IPS-18a (cell line): ENCODE data around the gene TMEM9.

Experiments
- H3K27ac ChIP-seq: one replicate; pipeline ENCODE4 v1.5.1; 2013; ENCODE audit warnings: low read length
- H3K27me3 ChIP-seq: one replicate; pipeline ENCODE4 v1.6.1; 2013; ENCODE audit warnings: mild to moderate bottlenecking, low read length; ENCODE audit not compliant: control insufficient read depth, insufficient read depth
- H3K36me3 ChIP-seq: one replicate; pipeline ENCODE4 v1.6.1; 2013; ENCODE audit warnings: low read depth, low read length; ENCODE audit not compliant: control insufficient read depth
- H3K4me1 ChIP-seq: one replicate; pipeline ENCODE4 v1.6.1; 2013; ENCODE audit warnings: low read depth, low read length; ENCODE audit not compliant: control insufficient read depth
- H3K4me3 ChIP-seq: one replicate; pipeline ENCODE4 v1.5.1; 2013; ENCODE audit warnings: low read length
- H3K9ac ChIP-seq: one replicate; pipeline ENCODE4 v1.6.1; 2013; ENCODE audit warnings: mild to moderate bottlenecking, low read length, moderate library complexity
- H3K9me3 ChIP-seq: one replicate; pipeline ENCODE4 v1.6.1; 2013; ENCODE audit warnings: low read depth, low read length; ENCODE audit not compliant: control insufficient read depth

Gene TMEM9

DNA sequence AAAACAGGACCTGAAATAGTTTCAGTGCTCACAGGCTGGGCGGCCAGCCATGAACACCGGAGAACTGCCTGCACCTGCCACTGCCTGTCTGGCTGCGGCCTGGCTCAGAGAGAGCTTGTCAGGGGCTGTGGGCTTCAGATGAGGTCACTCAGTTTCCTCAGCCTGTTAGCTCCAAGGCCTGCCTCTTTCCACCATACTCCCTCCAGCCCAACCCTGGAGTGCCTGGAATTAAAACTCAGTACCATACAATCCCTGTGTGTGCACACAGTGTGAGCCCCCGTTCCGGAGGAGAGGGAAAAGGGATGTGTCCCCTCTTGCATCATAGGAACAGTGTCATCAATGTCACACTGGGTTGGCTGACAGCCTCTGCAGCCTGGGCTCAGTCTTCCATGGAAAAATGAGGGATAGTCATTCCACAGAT, 58.2 kb downstream of the TMEM9 start:
- H3K4me1 ChIP-seq, result no peaks in the 10 kb centered on the region
- no peak overlapping the region for H3K27ac ChIP-seq
- no peaks in the 10 kb centered on the region for H3K27me3 ChIP-seq
- no peak overlapping the region for H3K4me3 ChIP-seq
- no peaks in the 10 kb centered on the region for H3K36me3 ChIP-seq
- no peak overlapping the region for H3K9ac ChIP-seq
- H3K9me3 ChIP-seq, result no peaks in the 10 kb centered on the region

DNA sequence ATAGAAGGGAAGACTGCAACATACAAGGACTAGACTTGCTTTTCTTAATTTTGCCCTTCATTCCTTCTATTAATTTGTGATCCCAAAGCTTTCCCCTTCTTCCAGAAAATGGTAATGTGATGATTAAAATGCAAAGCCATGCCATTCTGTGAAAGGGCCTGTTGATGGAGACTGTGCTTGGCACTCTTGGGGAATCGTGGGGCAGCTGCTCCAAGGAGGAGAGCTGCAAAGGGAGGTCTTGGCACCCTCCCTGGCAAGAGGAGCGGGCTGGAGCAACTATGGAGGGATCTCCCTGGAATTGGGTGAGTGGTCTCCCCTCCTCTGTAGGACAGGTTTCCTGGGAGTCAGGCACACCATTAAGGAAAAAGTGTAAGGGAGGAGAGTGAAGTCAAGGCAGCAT, 58.7 kb downstream of the TMEM9 start:
- no peak overlapping the region for H3K27ac ChIP-seq
- H3K36me3 ChIP-seq, result no peaks in the 10 kb centered on the region
- H3K9me3 ChIP-seq, result no peaks in the 10 kb centered on the region
- H3K9ac ChIP-seq, result no peak overlapping the region
- no peak overlapping the region for H3K4me3 ChIP-seq
- no peaks in the 10 kb centered on the region for H3K4me1 ChIP-seq
- no peaks in the 10 kb centered on the region for H3K27me3 ChIP-seq

DNA sequence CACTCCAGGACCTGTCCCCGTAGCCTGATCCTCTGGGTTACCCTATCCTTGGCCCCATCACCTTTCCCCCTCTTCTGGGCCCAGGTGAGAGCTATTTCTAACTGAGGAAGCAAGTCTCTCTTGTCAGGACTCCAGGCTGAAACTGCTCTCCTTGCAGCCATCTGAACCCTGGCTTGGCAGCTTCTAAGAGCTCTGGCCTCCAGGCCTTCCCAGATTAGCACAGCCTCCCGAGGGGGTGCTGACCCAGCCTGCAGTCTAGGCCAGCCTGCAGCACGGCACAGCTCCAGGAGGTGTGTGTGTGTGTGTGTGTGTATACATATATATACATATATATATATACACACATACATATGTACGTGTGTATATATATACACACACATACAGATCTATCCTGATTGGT, 59.4 kb downstream of the TMEM9 start:
- H3K9ac ChIP-seq, result no peak overlapping the region
- no peaks in the 10 kb centered on the region for H3K4me1 ChIP-seq
- H3K27me3 ChIP-seq, result no peaks in the 10 kb centered on the region
- no peak overlapping the region for H3K27ac ChIP-seq
- no peak overlapping the region for H3K4me3 ChIP-seq
- no peaks in the 10 kb centered on the region for H3K36me3 ChIP-seq
- no peaks in the 10 kb centered on the region for H3K9me3 ChIP-seq

DNA sequence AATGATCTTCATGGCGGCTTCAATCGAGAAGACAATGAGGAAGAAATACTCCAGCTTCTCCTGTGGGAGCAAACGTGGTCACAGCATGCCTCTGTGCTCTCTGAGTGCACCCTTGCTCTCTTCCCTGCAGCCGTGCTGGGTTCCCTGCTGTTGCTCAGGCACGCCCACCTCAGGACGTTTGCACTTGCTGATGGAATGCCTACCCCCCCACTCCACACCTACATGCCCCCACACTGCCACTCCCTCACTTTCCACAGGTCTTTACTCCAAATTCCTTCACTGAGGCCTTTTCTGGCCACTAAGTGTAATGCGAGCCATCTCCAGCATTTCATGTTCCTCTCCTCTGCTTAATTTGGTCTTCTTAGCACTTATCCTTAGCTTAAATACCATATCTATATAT, 60.3 kb downstream of the TMEM9 start:
- no peaks in the 10 kb centered on the region for H3K27me3 ChIP-seq
- no peak overlapping the region for H3K27ac ChIP-seq
- H3K4me3 ChIP-seq, result no peak overlapping the region
- no peaks in the 10 kb centered on the region for H3K9me3 ChIP-seq
- H3K9ac ChIP-seq, result no peak overlapping the region
- H3K36me3 ChIP-seq, result no peaks in the 10 kb centered on the region
- no peaks in the 10 kb centered on the region for H3K4me1 ChIP-seq

DNA sequence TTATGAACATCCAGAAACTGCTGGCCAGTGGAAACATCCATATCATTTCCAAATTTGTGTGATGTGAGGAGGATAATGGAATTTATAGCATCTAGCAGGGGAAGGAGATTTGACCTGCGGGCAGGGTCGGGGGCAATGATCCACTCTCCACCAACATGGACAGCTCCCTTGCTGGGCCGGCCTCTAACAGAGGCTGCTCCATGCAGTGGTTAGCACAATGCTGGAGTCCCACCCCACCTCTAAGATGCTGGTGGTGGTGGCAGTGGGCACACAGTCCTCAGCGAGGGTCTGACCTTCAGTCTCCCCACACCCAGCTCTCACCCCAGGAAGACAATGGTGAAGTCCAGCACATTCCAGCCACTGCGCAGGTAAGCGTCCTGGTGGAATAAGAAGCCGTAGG, 60.7 kb downstream of the TMEM9 start:
- Histone ChIP-seq H3K27me3 (no peaks in the 10 kb centered on the region), H3K4me3 (no peak overlapping the region), H3K36me3 (no peaks in the 10 kb centered on the region)

DNA sequence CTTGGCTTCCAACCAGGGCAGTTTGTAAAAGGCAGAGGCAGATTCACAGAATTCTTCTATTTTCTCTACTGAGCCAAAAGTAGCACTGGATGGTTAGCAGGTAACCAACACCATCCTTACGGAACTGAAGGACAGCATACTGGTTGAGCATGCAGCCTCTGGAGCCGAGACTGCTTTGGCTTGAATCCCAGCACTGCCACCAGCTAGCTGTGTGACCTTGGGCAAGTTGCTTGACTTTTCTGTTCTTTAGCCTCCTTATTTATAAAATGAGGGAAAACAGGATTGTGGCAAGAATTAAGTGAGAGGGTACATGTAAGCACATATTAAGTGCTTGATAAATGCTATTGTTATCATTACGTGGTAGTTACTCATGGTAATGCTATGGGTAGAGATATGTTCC, 61.5 kb downstream of the TMEM9 start:
- H3K4me1 ChIP-seq, result no peaks in the 10 kb centered on the region
- no peak overlapping the region for H3K27ac ChIP-seq
- no peak overlapping the region for H3K4me3 ChIP-seq
- no peaks in the 10 kb centered on the region for H3K36me3 ChIP-seq
- H3K9ac ChIP-seq, result no peak overlapping the region
- H3K27me3 ChIP-seq, result no peaks in the 10 kb centered on the region
- no peaks in the 10 kb centered on the region for H3K9me3 ChIP-seq

More for the DNA sequence above, 60.7 kb downstream of the TMEM9 start:
- Histone ChIP-seq H3K4me1 (no peaks in the 10 kb centered on the region), H3K9me3 (no peaks in the 10 kb centered on the region), H3K27ac (no peak overlapping the region), H3K9ac (no peak overlapping the region)

DNA sequence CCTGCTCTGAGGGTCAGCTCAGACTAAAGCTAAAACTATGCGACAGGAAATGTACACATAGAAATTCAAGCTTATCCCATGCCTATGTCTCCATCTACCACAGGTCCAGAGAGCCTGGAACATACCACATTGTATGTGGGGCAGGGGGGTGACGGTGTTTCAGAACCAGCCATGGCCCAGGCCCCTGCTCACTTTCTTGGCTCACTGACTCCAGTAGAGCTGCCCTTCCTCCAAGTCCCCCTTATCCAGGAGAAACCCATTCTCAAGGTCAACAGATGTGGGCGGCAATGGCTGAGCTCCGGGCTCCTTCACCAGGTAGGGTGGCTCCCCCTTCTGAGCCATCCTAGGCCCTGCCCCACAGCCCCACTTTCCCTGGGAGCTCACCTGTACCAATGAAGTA, 63.0 kb downstream of the TMEM9 start:
- no peaks in the 10 kb centered on the region for H3K4me1 ChIP-seq
- no peaks in the 10 kb centered on the region for H3K9me3 ChIP-seq
- no peak overlapping the region for H3K9ac ChIP-seq
- no peaks in the 10 kb centered on the region for H3K27me3 ChIP-seq
- H3K27ac ChIP-seq, result no peak overlapping the region
- no peaks in the 10 kb centered on the region for H3K36me3 ChIP-seq
- no peak overlapping the region for H3K4me3 ChIP-seq

DNA sequence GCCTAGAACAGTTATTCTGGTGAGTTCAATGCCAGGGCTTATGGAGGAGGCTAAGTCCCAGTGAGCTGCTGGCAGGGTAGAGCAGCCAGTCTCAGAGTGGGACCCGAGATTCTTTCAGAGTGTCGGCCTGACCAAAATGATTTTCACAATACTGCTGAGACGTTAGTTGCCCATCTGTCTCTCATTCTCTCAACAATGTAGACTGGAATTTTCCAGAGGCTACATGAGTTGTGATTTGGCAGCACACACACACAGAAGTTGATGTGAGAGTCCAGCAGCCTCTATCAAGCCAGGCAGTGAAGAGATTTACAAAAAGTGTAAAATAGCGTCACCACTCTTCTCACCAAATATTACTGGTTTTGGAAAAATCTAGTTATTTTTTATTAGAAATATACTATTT, 63.7 kb downstream of the TMEM9 start:
- Histone ChIP-seq H3K27ac (no peak overlapping the region), H3K9me3 (no peaks in the 10 kb centered on the region), H3K27me3 (no peaks in the 10 kb centered on the region), H3K4me3 (no peak overlapping the region), H3K4me1 (no peaks in the 10 kb centered on the region), H3K9ac (no peak overlapping the region), H3K36me3 (no peaks in the 10 kb centered on the region)

DNA sequence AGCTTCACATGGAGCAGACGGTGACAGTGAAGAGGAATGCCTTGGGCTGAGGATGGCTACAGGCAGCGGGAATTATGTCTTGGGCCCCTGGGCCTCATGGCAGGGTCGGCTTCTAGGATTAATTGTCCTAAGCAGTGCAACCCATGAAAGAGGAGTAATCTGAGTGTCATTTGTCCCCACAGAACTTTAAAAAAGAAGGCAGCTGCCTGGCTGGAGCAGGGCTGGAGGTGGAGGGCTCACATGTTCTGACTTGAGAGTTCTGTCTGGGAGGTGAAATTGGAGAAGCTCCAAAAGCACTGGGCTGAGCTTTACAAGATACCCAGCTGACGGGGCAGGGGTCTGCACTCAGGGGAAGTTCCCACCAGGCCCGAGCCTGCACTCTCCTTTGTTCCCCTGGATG, 64.7 kb downstream of the TMEM9 start:
- no peak overlapping the region for H3K9ac ChIP-seq
- no peaks in the 10 kb centered on the region for H3K27me3 ChIP-seq
- H3K4me3 ChIP-seq, result no peak overlapping the region
- H3K36me3 ChIP-seq, result no peaks in the 10 kb centered on the region
- H3K9me3 ChIP-seq, result no peaks in the 10 kb centered on the region
- no peaks in the 10 kb centered on the region for H3K4me1 ChIP-seq
- H3K27ac ChIP-seq, result no peak overlapping the region

DNA sequence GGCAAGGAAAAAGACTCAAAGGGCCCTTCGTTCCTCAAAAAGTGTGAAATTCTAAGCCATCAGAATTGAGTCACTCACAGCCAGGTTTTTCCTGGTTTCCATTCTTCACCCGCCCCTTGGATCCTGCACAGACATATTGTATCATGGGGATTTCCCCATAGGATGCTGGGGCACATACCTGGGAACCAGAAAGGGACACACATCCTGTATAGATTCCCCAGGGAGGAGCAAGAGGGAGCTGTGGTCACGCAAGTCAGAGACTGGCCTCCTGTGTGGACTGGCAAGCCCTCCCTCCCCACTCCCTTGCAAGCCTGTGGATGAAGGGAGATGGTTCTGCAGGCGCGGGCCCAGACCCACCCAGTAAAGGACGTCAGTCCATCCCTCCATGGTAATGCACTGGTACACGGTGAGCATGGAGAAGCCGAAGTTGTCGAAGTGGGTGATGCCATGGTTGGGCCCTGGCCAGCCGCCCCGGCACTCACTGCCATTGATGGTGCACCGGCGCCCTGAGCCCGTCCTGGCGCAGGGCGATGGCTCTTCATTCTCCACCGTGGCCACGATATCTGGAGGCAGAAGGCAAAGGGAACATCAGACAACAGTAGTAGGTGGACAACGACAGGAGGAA, 65.3 kb downstream of the TMEM9 start:
- H3K4me1 ChIP-seq, result no peaks in the 10 kb centered on the region
- H3K27me3 ChIP-seq, result no peaks in the 10 kb centered on the region
- H3K9me3 ChIP-seq, result no peaks in the 10 kb centered on the region
- H3K9ac ChIP-seq, result no peak overlapping the region
- no peaks in the 10 kb centered on the region for H3K36me3 ChIP-seq
- no peak overlapping the region for H3K27ac ChIP-seq
- H3K4me3 ChIP-seq, result no peak overlapping the region

DNA sequence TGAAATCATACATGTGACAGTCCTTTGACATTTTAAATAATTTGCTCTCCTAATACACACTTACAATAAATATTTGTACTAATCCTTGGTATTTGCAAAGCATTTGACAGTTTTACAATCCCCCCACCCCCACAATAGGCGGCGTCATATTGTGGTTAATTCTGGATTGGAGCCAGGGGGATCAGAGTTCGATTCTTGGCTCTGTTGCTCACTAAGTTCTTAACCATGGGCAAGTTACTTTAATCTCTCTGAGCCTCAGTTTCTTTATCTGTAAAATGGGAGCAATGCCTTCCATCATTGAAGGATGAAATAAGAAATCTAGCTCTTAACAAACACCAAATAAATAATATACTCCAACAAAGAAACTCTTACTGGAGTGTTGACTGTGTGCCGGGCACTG, 65.9 kb downstream of the TMEM9 start:
- Histone ChIP-seq H3K27ac (no peak overlapping the region), H3K9me3 (no peaks in the 10 kb centered on the region), H3K36me3 (no peaks in the 10 kb centered on the region), H3K27me3 (no peaks in the 10 kb centered on the region), H3K4me3 (no peak overlapping the region), H3K4me1 (no peaks in the 10 kb centered on the region), H3K9ac (no peak overlapping the region)

DNA sequence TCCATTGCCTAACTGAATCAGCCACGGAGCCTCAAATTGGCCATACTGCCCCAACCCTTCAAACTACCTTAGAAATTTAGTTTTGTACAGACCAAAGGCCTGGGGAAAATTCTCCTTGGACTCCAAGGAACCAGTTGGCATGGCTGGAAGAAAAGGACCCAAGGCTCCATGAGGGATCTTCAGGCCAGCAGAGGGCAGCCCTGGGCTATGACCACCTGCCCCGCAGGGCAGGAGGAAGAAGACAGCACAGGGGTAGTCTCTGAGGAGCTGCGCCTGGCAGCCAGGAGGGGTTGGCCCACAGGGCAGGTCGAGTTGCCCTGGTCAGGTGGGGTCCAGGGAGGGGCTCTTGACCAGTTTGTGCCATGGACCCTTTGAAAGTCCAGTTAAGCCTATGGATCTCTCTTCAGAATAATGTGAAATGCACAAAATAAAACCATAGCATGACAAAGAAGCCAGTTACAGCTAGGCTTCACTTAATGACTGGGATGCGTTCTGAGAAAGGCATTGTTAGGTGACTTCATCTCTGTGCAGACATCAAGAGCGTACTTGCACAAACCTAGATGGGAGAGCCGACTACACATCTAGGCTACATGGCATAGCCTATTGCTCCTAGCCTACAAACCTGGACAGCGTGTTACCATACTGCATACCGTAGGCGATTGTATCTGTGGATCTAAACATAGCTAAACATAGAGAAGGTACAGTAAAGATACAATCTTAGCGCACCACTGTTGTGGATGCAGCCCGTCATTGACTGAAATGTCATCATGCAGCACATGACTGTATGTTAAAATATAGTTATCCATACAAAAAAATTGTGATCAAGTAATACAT, 68.2 kb downstream of the TMEM9 start:
- Histone ChIP-seq H3K9ac (no peak overlapping the region), H3K9me3 (no peaks in the 10 kb centered on the region), H3K4me1 (no peaks in the 10 kb centered on the region), H3K27ac (no peak overlapping the region), H3K36me3 (no peaks in the 10 kb centered on the region), H3K4me3 (no peak overlapping the region), H3K27me3 (no peaks in the 10 kb centered on the region)
